NCI-H146 (cell line): Measurements from ENCODE around the gene MRTO4.
A peak's percentile ranks its signal among the peaks of the same experiment; 100 is the strongest.
"Not testable (repeated sequence)": the region's sequence is repeated elsewhere in the genome, so short reads cannot be mapped to it uniquely, and the experiment has no call there.

ENCODE experiments used
- DNase-seq: peaks from one replicate; lab custom pipeline; 2025; lab: John Stamatoyannopoulos, UW

Gene MRTO4

GRCh38 chr1:19251305-19252196, at the start of gene MRTO4, which contains the start of gene EMC1:
Gene MRTO4, plus strand, starts transcription at chr1:19251805. Its CDS starts 31 bp downstream, at chr1:19251836.
Gene EMC1, minus strand, starts transcription at chr1:19251524. Its CDS starts 15 bp downstream, at chr1:19251509.
- DNase-seq = peak; percentile 75

- no peak for DNase-seq
Observed at GRCh38 chr1:19202396-19202795, 49.2 kb upstream of the MRTO4 start.

GRCh38 chr1:19203440-19203839, 48.2 kb upstream of the MRTO4 start:
- DNase-seq = no peak

- no peak for DNase-seq
Observed at GRCh38 chr1:19204446-19205266, 46.9 kb upstream of the MRTO4 start.

GRCh38 chr1:19205403-19205802, 46.2 kb upstream of the MRTO4 start:
- no peak for DNase-seq

- DNase-seq = no peak
Observed at GRCh38 chr1:19205845-19206244, 45.8 kb upstream of the MRTO4 start.

GRCh38 chr1:19206947-19207346, 44.7 kb upstream of the MRTO4 start:
- no peak for DNase-seq

- DNase-seq = no peak
Observed at GRCh38 chr1:19208710-19209438, 42.7 kb upstream of the MRTO4 start.

GRCh38 chr1:19209439-19209989, 42.1 kb upstream of the MRTO4 start:
- DNase-seq = peak; percentile 4

- peak; percentile 88 for DNase-seq
Observed at GRCh38 chr1:19209990-19210771, 41.4 kb upstream of the MRTO4 start, which contains the start of gene UBR4. Gene UBR4, minus strand, starts transcription at chr1:19210266. Its CDS starts 18 bp downstream, at chr1:19210248.

- DNase-seq = no peak
Observed at GRCh38 chr1:19210772-19211549, 40.6 kb upstream of the MRTO4 start.

- no peak for DNase-seq
Observed at GRCh38 chr1:19212167-19212566, 39.4 kb upstream of the MRTO4 start.

GRCh38 chr1:19213580-19213979, 38.0 kb upstream of the MRTO4 start:
- no peak for DNase-seq

- DNase-seq = not testable (repeated sequence)
Observed at GRCh38 chr1:19216585-19216984, 35.0 kb upstream of the MRTO4 start.

GRCh38 chr1:19219451-19219850, 32.2 kb upstream of the MRTO4 start:
- no peak for DNase-seq

GRCh38 chr1:19220080-19220846, 31.3 kb upstream of the MRTO4 start:
- DNase-seq = no peak

GRCh38 chr1:19220991-19221390, 30.6 kb upstream of the MRTO4 start:
- DNase-seq = peak; percentile 25

GRCh38 chr1:19222573-19222972, 29.0 kb upstream of the MRTO4 start:
- DNase-seq = no peak
